HEK293T (cell line): Measurements from ENCODE around the gene NAALADL2.
"Not testable (repeated sequence)": the region's sequence is repeated elsewhere in the genome, so short reads cannot be mapped to it uniquely, and the experiment has no call there.

Experiments used
- CTCF ChIA-PET: fragments of 350-600 bp; formaldehyde crosslinking; extraction: SDS; loops from one replicate; lab custom pipeline; 2021; ENCODE audit warnings: antibody characterized with exemption, inconsistent platforms; lab: Yijun Ruan, JAX
- POLR2A ChIA-PET: fragments of 350-600 bp; formaldehyde crosslinking; extraction: SDS; loops from one replicate; lab custom pipeline; 2020; ENCODE audit warnings: antibody characterized with exemption, inconsistent platforms; lab: Yijun Ruan, JAX
- DNase-seq: peaks from one replicate; pipeline ENCODE4 v3.0.0; 2012; ENCODE audit warnings: mixed read lengths; ENCODE audit errors: extremely low spot score
- ARNT ChIP-seq: fragments of 450-650 bp; IDR thresholded peaks from 2 replicates; pipeline ENCODE4 v1.6.1; 2017; ENCODE audit warnings: mild to moderate bottlenecking
- BHLHE40 ChIP-seq: fragments of 450-650 bp; IDR thresholded peaks from 2 replicates; pipeline ENCODE4 v1.6.1; 2016; ENCODE audit warnings: mild to moderate bottlenecking, moderate library complexity, borderline replicate concordance
- CTBP1 ChIP-seq: fragments of 450-650 bp; IDR thresholded peaks from 2 replicates; pipeline ENCODE4 v1.6.1; 2016; ENCODE audit warnings: borderline replicate concordance
- ELF4 ChIP-seq: fragments of 450-650 bp; IDR thresholded peaks from 2 replicates; pipeline ENCODE4 v1.6.1; 2017; ENCODE audit warnings: antibody characterized with exemption
- FOXA1 ChIP-seq: fragments of 450-650 bp; IDR thresholded peaks from 2 replicates; pipeline ENCODE4 v1.6.1; 2016; ENCODE audit warnings: mild to moderate bottlenecking
- FOXK2 ChIP-seq: fragments of 450-650 bp; IDR thresholded peaks from 2 replicates; pipeline ENCODE4 v1.6.1; 2016; ENCODE audit warnings: mild to moderate bottlenecking
- FOXM1 ChIP-seq: fragments of 450-650 bp; IDR thresholded peaks from 2 replicates; pipeline ENCODE4 v1.6.1; 2017; ENCODE audit warnings: mild to moderate bottlenecking, borderline replicate concordance
- HDGF ChIP-seq: fragments of 450-650 bp; IDR thresholded peaks from 2 replicates; pipeline ENCODE4 v1.6.1; 2017; ENCODE audit warnings: antibody characterized with exemption, borderline replicate concordance
- L3MBTL2 ChIP-seq: fragments of 450-650 bp; conservative IDR thresholded peaks from 2 replicates; pipeline ENCODE4 v1.6.1; 2016; ENCODE audit warnings: mild to moderate bottlenecking
- LEF1 ChIP-seq: fragments of 450-650 bp; IDR thresholded peaks from 2 replicates; pipeline ENCODE4 v1.6.1; 2017; ENCODE audit warnings: mild to moderate bottlenecking, borderline replicate concordance
- NFRKB ChIP-seq: fragments of 450-650 bp; IDR thresholded peaks from 2 replicates; pipeline ENCODE4 v1.6.1; 2016; ENCODE audit warnings: mild to moderate bottlenecking, moderate library complexity
- SP1 ChIP-seq: fragments of 450-650 bp; IDR thresholded peaks from 2 replicates; pipeline ENCODE4 v1.6.1; 2017
- SUZ12 ChIP-seq: fragments of 450-650 bp; IDR thresholded peaks from 2 replicates; pipeline ENCODE4 v1.6.1; 2016; ENCODE audit warnings: mild to moderate bottlenecking
- TARDBP ChIP-seq: fragments of 450-650 bp; IDR thresholded peaks from 2 replicates; pipeline ENCODE4 v1.6.1; 2016
- ZNF384 ChIP-seq: fragments of 450-650 bp; IDR thresholded peaks from 2 replicates; pipeline ENCODE4 v1.6.1; 2016
- TF ChIP-seq, protein P1 (sequence below): fragments of 450-650 bp; IDR thresholded peaks from 2 replicates; pipeline ENCODE4 v1.6.1; 2016

NAALADL2 gene

DNA sequence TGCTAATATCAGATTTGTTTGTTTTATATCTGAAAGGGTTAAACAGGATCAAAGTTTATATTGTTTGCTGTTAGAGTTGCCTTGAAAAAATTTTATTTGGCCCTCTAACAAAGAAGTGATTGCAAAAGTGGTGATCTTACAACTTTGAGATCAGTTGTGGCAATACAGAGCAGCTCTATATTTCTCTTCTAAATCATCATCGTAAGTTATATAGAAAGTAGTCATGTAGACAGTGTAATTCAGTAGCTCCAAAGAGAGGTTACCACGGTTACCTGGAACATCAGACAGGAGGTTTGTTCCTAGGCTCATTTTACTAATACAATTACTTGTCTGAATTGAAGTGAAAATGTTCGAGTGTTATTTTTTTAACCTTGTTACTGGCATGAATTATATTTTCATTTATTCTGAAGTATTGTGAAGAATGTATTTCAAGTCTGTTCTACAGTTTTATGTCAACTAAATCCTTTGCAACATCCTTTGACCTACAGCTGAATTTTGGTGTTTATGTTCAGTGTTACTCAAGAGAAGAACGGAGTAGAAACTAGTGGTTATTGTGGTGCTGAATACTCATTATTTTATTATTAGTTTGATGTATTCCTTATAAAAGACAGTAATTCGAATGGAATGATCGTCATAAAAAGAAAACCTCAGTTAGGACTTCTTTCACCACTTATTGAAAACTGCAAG is 214.2 kb downstream of the NAALADL2 start:
- ChIA-PET POLR2A (no interaction called here), CTCF (interaction anchor here (0.5 kb wide), 1 partner anchor 20 kb away, joined by 3 read pairs; no protein-coding TSS in a partner anchor)
- TF ChIP-seq ZNF384 (no peak), ELF4 (no peak), ARNT (no peak), HDGF (no peak), LEF1 (no peak), CTBP1 (no peak), BHLHE40 (no peak), L3MBTL2 (no peak), FOXA1 (no peak), NFRKB (no peak), FOXM1 (no peak)
- TF ChIP-seq, protein P1, sequence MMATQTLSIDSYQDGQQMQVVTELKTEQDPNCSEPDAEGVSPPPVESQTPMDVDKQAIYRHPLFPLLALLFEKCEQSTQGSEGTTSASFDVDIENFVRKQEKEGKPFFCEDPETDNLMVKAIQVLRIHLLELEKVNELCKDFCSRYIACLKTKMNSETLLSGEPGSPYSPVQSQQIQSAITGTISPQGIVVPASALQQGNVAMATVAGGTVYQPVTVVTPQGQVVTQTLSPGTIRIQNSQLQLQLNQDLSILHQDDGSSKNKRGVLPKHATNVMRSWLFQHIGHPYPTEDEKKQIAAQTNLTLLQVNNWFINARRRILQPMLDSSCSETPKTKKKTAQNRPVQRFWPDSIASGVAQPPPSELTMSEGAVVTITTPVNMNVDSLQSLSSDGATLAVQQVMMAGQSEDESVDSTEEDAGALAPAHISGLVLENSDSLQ = no peak
- DNase-seq = no peak

DNA sequence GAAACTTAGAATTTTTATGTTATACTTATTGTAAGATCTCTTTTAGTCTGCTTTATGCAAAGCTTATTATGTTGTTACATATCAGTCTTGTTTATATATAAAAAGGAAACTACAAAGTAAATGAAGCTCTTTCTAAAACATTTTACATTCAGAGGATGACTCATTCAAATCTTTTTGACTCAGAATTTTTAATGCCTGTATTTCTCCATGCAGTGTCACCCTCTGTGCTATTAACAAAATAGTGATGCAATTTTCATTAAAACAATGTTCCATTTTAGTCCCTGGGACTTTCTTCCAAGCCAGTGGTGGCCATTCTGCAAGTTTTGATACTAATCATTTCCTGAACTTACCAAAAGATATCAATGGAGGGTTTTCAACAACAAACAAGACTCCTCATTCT is 216.1 kb downstream of the NAALADL2 start:
- CTCF ChIA-PET = no interaction called here

DNA sequence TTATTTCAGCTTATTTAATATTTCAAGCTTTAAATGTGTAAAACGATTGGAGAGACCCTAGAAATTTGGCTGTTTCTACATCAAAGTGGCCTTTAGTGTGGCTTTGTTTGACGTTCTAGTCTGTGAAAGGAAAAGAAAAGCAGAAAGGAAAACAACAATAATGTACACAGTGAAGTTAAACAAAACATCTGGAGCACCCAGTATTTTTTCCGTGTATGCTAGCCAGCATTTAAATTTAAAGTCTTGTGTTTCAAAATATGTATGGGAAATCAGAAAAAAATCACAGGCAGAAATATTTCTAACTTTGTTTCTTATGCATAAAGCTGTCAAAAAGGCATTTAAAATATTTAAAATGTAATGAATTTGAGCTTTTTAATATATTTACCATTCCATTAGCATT is 218.1 kb downstream of the NAALADL2 start:
- DNase-seq = no peak
- CTCF ChIA-PET = no interaction called here
- TF ChIP-seq, protein P1 = no peak
- TF ChIP-seq HDGF = no peak
- no peak for TF ChIP-seq SP1
- TF ChIP-seq SUZ12 = no peak
- TF ChIP-seq FOXK2 = no peak
- POLR2A ChIA-PET = no interaction called here

More for the DNA sequence above, 216.1 kb downstream of the NAALADL2 start:
- POLR2A ChIA-PET = no interaction called here
- DNase-seq = no peak
- TF ChIP-seq NFRKB = no peak
- no peak for TF ChIP-seq LEF1
- TF ChIP-seq, protein P1 = no peak
- no peak for TF ChIP-seq CTBP1
- TF ChIP-seq ZNF384 = no peak
- no peak for TF ChIP-seq FOXA1
- no peak for TF ChIP-seq FOXM1
- no peak for TF ChIP-seq SUZ12
- TF ChIP-seq TARDBP = no peak
- no peak for TF ChIP-seq HDGF
- TF ChIP-seq FOXK2 = no peak
- TF ChIP-seq ARNT = no peak
- no peak for TF ChIP-seq ELF4
- TF ChIP-seq L3MBTL2 = no peak
- no peak for TF ChIP-seq SP1
- TF ChIP-seq BHLHE40 = no peak

DNA sequence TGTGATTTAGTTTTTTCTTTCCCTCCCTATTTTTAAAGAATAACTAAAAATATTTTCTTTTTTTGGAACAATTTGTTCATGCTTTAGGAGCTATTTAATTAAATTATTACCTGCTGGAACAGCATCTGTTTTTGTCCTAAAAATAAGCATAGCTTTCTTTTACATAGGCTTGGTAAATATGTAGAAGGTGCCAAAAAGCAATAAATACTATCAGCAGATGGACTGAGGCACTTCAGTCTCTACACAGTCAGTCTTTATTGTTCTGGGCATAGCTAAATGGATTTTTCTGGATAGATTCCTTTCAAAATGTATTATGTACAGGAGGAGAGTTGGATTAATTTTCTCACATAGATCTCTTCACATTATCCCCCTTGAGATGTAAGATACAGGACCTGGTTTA is 223.5 kb downstream of the NAALADL2 start:
- DNase-seq = no peak
- ChIA-PET POLR2A (no interaction called here), CTCF (no interaction called here)

DNA sequence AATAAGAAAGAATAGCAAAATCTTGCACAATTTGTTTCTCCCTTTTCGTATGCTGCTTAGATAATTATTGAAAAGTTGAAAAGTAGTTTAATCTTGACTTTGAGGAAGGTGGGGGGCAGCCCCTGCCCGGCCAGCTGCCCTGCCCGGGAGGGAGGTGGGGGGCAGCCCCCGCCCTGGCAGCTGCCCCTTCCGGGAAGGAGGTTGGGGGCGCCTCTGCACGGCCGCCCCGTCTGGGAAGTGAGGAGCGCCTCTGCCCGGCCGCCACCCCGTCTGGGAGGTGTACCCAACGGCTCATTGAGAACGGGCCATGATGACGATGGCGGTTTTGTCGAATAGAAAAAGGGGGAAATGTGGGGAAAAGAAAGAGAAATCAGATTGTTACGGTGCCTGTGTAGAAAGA is 228.0 kb downstream of the NAALADL2 start:
- POLR2A ChIA-PET, DNase-seq, CTCF ChIA-PET: not testable (repeated sequence)

More for the DNA sequence above, 223.5 kb downstream of the NAALADL2 start:
- TF ChIP-seq SP1 = no peak
- no peak for TF ChIP-seq SUZ12
- TF ChIP-seq FOXA1 = no peak
- TF ChIP-seq ELF4 = no peak
- no peak for TF ChIP-seq FOXK2
- no peak for TF ChIP-seq ARNT
- TF ChIP-seq, protein P1 = no peak
- no peak for TF ChIP-seq HDGF
- TF ChIP-seq TARDBP = no peak
- no peak for TF ChIP-seq NFRKB
- no peak for TF ChIP-seq ZNF384

DNA sequence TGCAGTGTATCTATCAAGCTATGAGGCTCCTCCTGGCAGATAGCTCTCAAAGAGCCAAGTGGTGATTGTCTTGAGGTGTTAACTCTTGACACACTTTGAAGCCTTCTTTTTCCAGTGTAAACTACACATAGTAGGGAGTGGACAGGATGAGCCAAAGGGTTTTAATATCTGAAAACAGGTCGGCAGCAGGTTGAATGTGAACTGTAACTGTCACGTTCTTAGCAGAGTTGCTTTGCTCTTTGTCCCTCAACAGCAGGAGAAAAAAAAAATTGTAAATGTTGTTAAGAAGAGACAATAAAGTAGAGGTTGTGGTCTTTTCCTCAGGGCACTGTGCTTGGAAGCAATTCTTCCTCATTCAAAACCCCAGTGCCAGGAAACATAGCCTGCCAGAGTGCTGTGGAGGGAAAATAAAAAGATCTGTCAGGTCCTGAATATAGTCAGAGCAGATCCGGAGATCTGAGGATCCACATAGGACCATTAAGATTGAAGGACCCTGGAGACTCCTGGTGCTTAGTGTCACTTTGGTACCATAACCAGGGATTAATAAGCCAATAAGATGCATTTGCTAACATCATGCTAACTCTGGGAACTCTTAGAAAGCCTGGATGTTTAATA is 229.7 kb downstream of the NAALADL2 start:
- TF ChIP-seq FOXM1 (no peak), L3MBTL2 (no peak), LEF1 (no peak), SUZ12 (no peak), FOXK2 (no peak), CTBP1 (no peak), BHLHE40 (no peak)
- TF ChIP-seq, protein P1 = no peak
- ChIA-PET CTCF (no interaction called here), POLR2A (no interaction called here)
- no peak for DNase-seq
